Panc1 (cell line): Measurements from ENCODE around the gene KRT85.

Experiments used
- POLR2AphosphoS5 ChIP-seq: IDR thresholded peaks from 2 replicates; pipeline ENCODE4 v1.6.1; 2012; ENCODE audit warnings: mild to moderate bottlenecking, low read depth, low read length, moderate library complexity
- TF ChIP-seq, protein P1 (sequence below): fragments of 450-650 bp; IDR thresholded peaks from 2 replicates; pipeline ENCODE4 v1.5.1; 2017; ENCODE audit warnings: mild to moderate bottlenecking

GRCh38 chr12:52333321-52333720 is 34.0 kb downstream of the KRT85 start:
- TF ChIP-seq, protein P1, sequence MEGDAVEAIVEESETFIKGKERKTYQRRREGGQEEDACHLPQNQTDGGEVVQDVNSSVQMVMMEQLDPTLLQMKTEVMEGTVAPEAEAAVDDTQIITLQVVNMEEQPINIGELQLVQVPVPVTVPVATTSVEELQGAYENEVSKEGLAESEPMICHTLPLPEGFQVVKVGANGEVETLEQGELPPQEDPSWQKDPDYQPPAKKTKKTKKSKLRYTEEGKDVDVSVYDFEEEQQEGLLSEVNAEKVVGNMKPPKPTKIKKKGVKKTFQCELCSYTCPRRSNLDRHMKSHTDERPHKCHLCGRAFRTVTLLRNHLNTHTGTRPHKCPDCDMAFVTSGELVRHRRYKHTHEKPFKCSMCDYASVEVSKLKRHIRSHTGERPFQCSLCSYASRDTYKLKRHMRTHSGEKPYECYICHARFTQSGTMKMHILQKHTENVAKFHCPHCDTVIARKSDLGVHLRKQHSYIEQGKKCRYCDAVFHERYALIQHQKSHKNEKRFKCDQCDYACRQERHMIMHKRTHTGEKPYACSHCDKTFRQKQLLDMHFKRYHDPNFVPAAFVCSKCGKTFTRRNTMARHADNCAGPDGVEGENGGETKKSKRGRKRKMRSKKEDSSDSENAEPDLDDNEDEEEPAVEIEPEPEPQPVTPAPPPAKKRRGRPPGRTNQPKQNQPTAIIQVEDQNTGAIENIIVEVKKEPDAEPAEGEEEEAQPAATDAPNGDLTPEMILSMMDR: no peak
- TF ChIP-seq POLR2AphosphoS5: no peak
